ENCODE measurements around the gene SETD3. TPM values are rescaled to one million over a fixed set of nuclear protein-coding genes. Genes with fewer than 3 reads are reported as not detected.

The SETD3 gene
- total RNA-seq, 1 experiment from 2014 or later, result 51.5 TPM

DNA sequence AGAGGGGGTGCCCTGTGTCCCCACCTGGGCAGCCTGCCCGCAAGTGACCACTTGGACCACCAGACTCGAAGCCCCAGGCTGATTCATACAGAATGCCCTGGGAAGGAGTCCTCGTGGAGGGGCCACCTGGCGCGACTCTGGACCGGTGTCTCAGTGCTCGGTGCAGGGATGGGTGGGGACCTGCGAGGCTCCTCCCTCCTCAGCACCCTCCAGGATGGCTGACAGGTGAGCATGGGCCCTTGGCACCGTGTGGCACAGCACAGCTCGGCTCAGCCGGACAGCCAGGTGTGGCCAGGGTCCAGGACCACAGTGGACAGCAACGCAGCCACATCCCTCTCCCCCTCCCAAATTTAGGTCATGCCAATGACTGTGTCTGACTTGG lies 45.0 kb upstream of the SETD3 start:
- no peaks in the 10 kb centered on the region for H3K9me3 Mint-ChIP-seq (ENCODE audit: low read depth, unreplicated experiment)
- CTCF ChIA-PET, result no interaction called here
- no peaks in the 10 kb centered on the region for H3K36me3 Mint-ChIP-seq (ENCODE audit: insufficient read depth, unreplicated experiment)
- no peak overlapping the region for H3K27ac Mint-ChIP-seq (ENCODE audit: unreplicated experiment)
- no peaks in the 10 kb centered on the region for H3K27me3 Mint-ChIP-seq (ENCODE audit: unreplicated experiment)
- no peak overlapping the region for H3K4me3 Mint-ChIP-seq (ENCODE audit: low read depth, unreplicated experiment)
- TF ChIP-seq, protein P1, sequence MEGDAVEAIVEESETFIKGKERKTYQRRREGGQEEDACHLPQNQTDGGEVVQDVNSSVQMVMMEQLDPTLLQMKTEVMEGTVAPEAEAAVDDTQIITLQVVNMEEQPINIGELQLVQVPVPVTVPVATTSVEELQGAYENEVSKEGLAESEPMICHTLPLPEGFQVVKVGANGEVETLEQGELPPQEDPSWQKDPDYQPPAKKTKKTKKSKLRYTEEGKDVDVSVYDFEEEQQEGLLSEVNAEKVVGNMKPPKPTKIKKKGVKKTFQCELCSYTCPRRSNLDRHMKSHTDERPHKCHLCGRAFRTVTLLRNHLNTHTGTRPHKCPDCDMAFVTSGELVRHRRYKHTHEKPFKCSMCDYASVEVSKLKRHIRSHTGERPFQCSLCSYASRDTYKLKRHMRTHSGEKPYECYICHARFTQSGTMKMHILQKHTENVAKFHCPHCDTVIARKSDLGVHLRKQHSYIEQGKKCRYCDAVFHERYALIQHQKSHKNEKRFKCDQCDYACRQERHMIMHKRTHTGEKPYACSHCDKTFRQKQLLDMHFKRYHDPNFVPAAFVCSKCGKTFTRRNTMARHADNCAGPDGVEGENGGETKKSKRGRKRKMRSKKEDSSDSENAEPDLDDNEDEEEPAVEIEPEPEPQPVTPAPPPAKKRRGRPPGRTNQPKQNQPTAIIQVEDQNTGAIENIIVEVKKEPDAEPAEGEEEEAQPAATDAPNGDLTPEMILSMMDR (IDR thresholded peaks at IDR 0.05; ENCODE audit: unreplicated experiment), result no peak
- H3K4me1 Mint-ChIP-seq (ENCODE audit: low read depth, unreplicated experiment), result peaks cover 5% of the 10 kb centered on the region
- BruUV-seq (replicated peaks), result no TSS peak
- DNase-seq, result no peak
- intact Hi-C loops (cut with micrococcal nuclease; ENCODE audit: unreplicated experiment), result no loop called here

DNA sequence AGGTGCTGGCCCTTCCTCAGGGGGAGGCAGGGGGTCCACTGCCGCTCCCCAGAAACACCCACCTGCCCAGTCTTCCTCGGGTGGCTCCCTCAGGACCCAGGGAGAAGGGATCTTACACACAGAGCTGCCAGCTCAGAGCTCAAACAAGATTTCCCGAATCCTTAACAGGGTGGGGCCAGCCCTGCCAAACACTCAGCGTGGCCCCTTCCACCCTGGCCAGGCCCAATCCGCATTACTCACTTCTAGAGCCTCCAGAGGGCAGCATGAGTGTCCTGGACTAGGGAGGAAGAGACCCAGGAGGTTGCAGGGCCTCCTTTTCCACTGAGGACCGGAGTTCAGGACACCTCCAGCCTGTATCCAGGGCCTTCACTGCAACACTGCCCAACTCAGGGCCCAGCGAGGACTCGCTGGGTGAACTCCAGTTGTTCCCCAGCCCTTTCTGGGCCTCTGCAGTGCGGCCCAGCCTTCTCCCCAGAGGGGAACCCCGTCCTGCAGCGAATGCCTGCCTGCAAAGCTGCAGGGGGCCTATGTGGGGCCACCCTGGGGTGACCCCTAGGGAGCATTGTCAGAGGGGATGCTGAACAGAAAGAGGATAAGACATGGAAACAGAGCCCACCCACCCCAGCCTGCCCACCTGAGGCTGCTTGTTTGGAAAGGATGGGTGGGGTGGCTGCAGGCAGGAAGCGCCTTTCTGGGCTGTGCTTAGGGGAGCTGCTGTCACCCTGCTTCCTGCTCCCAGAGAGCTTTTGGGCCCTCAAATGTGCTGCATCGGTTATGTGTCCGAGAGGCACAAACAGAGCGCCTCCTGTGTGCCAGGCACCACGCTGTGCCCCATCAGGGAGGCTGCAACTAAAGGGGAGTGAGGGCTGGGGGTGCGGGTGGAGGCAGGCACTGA lies 44.4 kb upstream of the SETD3 start:
- Mint-ChIP-seq H3K4me1 (ENCODE audit: low read depth, unreplicated experiment) (peaks cover 5% of the 10 kb centered on the region), H3K4me3 (ENCODE audit: low read depth, unreplicated experiment) (no peak overlapping the region), H3K27me3 (ENCODE audit: unreplicated experiment) (no peaks in the 10 kb centered on the region), H3K9me3 (ENCODE audit: low read depth, unreplicated experiment) (no peaks in the 10 kb centered on the region), H3K27ac (ENCODE audit: unreplicated experiment) (no peak overlapping the region), H3K36me3 (ENCODE audit: insufficient read depth, unreplicated experiment) (no peaks in the 10 kb centered on the region)
- CTCF ChIA-PET, result interaction anchor here (0.7 to 1.0 kb wide), 3 partner anchors 95 to 159 kb away, joined by 3 to 4 read pairs (median 3); partner anchors contain the start of gene CYP46A1
- DNase-seq, result peak; percentile 35
- intact Hi-C loops (cut with micrococcal nuclease; ENCODE audit: unreplicated experiment), result no loop called here
- BruUV-seq (replicated peaks), result no TSS peak
- TF ChIP-seq, protein P1 (IDR thresholded peaks at IDR 0.05; ENCODE audit: unreplicated experiment), result no peak

DNA sequence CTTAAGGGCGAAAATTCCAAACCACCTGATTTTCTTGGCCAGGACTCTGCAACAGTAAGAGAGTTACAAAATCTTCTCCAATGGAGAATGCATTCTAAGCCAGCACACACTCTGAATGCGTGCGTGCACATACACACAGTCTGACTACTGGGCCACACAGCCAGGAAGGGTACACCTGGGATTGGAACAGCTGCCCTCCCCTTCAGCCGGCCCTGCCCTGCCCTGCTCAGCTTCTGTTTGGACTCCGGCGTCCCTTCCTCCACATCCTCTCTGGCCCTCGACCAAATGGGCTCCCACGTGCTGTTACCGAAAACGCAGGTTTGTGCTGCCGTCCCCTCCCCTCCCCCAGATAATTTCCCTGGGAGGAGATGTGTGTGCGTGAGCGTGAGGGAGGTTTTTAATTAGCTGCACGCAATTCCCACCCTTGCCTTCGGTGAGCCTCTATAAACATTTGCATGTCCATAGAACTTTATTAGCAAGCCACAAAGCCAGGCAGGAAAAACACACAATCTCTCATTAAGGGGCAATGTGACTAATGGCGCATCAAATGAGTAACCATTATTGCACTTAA lies 43.5 kb upstream of the SETD3 start:
- BruUV-seq (replicated peaks), result no TSS peak
- Mint-ChIP-seq H3K27ac (ENCODE audit: unreplicated experiment) (no peak overlapping the region), H3K4me3 (ENCODE audit: low read depth, unreplicated experiment) (no peak overlapping the region), H3K27me3 (ENCODE audit: unreplicated experiment) (no peaks in the 10 kb centered on the region), H3K4me1 (ENCODE audit: low read depth, unreplicated experiment) (peaks cover 5% of the 10 kb centered on the region), H3K36me3 (ENCODE audit: insufficient read depth, unreplicated experiment) (no peaks in the 10 kb centered on the region), H3K9me3 (ENCODE audit: low read depth, unreplicated experiment) (no peaks in the 10 kb centered on the region)
- no peak for DNase-seq
- CTCF ChIA-PET, result interaction anchor here (0.7 to 1.0 kb wide), 3 partner anchors 96 to 160 kb away, joined by 3 to 4 read pairs (median 3); partner anchors contain the start of gene CYP46A1
- TF ChIP-seq, protein P1 (IDR thresholded peaks at IDR 0.05; ENCODE audit: unreplicated experiment), result no peak
- intact Hi-C loops (cut with micrococcal nuclease; ENCODE audit: unreplicated experiment), result no loop called here

DNA sequence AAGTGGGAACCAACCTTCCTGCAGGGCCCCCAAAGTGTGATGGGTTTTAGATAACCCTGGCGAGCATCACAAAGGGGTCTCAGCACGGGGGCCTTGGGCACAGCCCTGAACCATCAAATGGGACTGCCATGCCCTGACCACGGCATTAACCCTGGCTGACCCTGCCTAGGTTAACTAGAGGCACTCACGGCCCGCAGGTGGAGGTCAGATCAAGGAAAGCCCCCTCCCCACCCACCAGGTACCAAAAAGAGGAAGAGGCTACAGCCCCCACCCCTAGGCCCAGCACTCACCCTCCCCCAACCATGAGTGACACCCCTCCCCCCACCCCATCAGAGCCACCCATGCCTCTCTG lies 43.0 kb upstream of the SETD3 start:
- Mint-ChIP-seq H3K4me3 (ENCODE audit: low read depth, unreplicated experiment) (no peak overlapping the region), H3K4me1 (ENCODE audit: low read depth, unreplicated experiment) (peaks cover 5% of the 10 kb centered on the region), H3K27ac (ENCODE audit: unreplicated experiment) (no peak overlapping the region), H3K9me3 (ENCODE audit: low read depth, unreplicated experiment) (no peaks in the 10 kb centered on the region), H3K27me3 (ENCODE audit: unreplicated experiment) (no peaks in the 10 kb centered on the region), H3K36me3 (ENCODE audit: insufficient read depth, unreplicated experiment) (no peaks in the 10 kb centered on the region)
- TF ChIP-seq, protein P1 (IDR thresholded peaks at IDR 0.05; ENCODE audit: unreplicated experiment), result no peak
- BruUV-seq (replicated peaks), result no TSS peak
- intact Hi-C loops (cut with micrococcal nuclease; ENCODE audit: unreplicated experiment), result no loop called here
- CTCF ChIA-PET, result no interaction called here
- DNase-seq, result no peak
